SU-DHL-6 (cell line): Measurements from ENCODE around the gene CDH13.

Experiments
- H2AFZ ChIP-seq: fragments of 200-600 bp; sonication (generic); 2 replicates; pipeline ENCODE4 v1.6.1; 2014; ENCODE audit warnings: low read depth, mild to moderate bottlenecking, moderate library complexity, mixed read lengths, antibody characterized with exemption, low read length; ENCODE audit not compliant: severe bottlenecking
- H3F3A ChIP-seq: fragments of 200-600 bp; shearing (Covaris generic); 2 replicates; pipeline ENCODE4 v1.6.0; 2016; ENCODE audit warnings: antibody characterized with exemption, mild to moderate bottlenecking; ENCODE audit not compliant: insufficient read depth
- H3K27ac ChIP-seq: fragments of 200-600 bp; sonication (generic); 2 replicates; pipeline ENCODE4 v1.5.1; 2016; ENCODE audit warnings: low read depth, mild to moderate bottlenecking, low read length, moderate library complexity, mixed read lengths
- H3K27me3 ChIP-seq: fragments of 200-600 bp; sonication (generic), shearing (Covaris generic); 2 replicates; pipeline ENCODE4 v1.6.0; 2014; ENCODE audit warnings: mild to moderate bottlenecking, low read length
- H3K36me3 ChIP-seq: fragments of 200-600 bp; sonication (generic); 2 replicates; pipeline ENCODE4 v1.6.1; 2014; ENCODE audit warnings: mild to moderate bottlenecking, low read length, mixed read lengths
- H3K4me2 ChIP-seq: fragments of 300-600, 200-600 bp; shearing (Covaris generic), sonication (generic); 2 replicates; pipeline ENCODE4 v1.6.0; 2014; ENCODE audit warnings: low read length, low read depth, mild to moderate bottlenecking; ENCODE audit not compliant: poor library complexity, severe bottlenecking
- H3K4me3 ChIP-seq: fragments of 200-600 bp; sonication (generic); 2 replicates; pipeline ENCODE4 v1.5.1; 2014; ENCODE audit warnings: antibody characterized with exemption, low read length, mild to moderate bottlenecking, mixed read lengths; ENCODE audit not compliant: insufficient read depth, poor library complexity, severe bottlenecking
- H3K79me2 ChIP-seq: fragments of 200-600 bp; sonication (generic); 2 replicates; pipeline ENCODE4 v1.6.1; 2014; ENCODE audit warnings: mild to moderate bottlenecking, low read length, moderate library complexity; ENCODE audit not compliant: insufficient read depth
- H3K9ac ChIP-seq: fragments of 200-600 bp; sonication (generic); 2 replicates; pipeline ENCODE4 v1.7.0; 2014; ENCODE audit warnings: mild to moderate bottlenecking, low read length
- H3K9me2 ChIP-seq: fragments of 200-600 bp; sonication (generic); replicated peaks from 2 replicates; pipeline ENCODE4 v1.6.1; 2014; ENCODE audit warnings: low read length; ENCODE audit not compliant: insufficient read depth
- H3K9me3 ChIP-seq: fragments of 200-600 bp; sonication (generic); 2 replicates; pipeline ENCODE4 v1.6.1; 2014; ENCODE audit warnings: low read length, mixed read lengths; ENCODE audit not compliant: insufficient read depth
- H4K20me1 ChIP-seq: fragments of 200-600 bp; sonication (generic); 2 replicates; pipeline ENCODE4 v1.6.1; 2014; ENCODE audit warnings: low read depth, mild to moderate bottlenecking, antibody characterized with exemption, low read length, moderate library complexity, mixed read lengths
- EZH2phosphoT487 ChIP-seq: fragments of 200-600 bp; sonication (generic), shearing (Covaris generic); conservative IDR thresholded peaks from 2 replicates; pipeline ENCODE4 v1.6.1; 2018; ENCODE audit warnings: mild to moderate bottlenecking, antibody characterized with exemption, low read length, moderate library complexity, mixed read lengths
- TF ChIP-seq, protein P1 (sequence below): fragments of 200-600 bp; sonication (generic); IDR thresholded peaks from one replicate; pipeline ENCODE4 v1.5.1; 2017; ENCODE audit warnings: antibody characterized with exemption, mild to moderate bottlenecking, low read length, moderate library complexity; ENCODE audit not compliant: insufficient read depth, poor library complexity, severe bottlenecking

Gene CDH13

DNA sequence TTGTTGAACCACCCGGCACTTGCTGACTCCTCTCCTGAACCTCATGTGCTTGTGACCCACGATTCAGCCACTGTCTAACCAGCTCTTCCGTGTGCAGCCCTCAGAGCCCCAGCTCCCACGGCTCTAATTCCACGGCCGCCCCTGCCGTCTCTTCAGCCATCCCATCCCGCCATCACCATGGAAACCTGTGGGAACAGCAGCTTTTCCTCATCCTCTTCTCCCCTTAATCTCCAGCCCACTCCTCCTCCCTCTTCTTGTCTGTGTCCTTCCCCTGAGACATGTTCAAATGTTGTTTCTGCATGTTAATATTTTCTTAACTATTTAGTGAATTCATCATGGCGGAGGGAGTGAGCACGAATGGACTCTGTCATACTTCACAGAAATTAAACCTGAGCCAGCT is 285.2 kb downstream of the CDH13 start:
- H3K4me2 ChIP-seq: no peak overlapping the region
- no peaks in the 10 kb centered on the region for H3K9me2 ChIP-seq
- H3K4me3 ChIP-seq: no peak overlapping the region
- no peaks in the 10 kb centered on the region for H3K79me2 ChIP-seq
- no peaks in the 10 kb centered on the region for H4K20me1 ChIP-seq
- no peaks in the 10 kb centered on the region for H3F3A ChIP-seq
- no peaks in the 10 kb centered on the region for H3K27me3 ChIP-seq
- TF ChIP-seq EZH2phosphoT487: no peak
- H3K9ac ChIP-seq: no peak overlapping the region
- no peak overlapping the region for H2AFZ ChIP-seq
- no peak overlapping the region for H3K27ac ChIP-seq
- H3K36me3 ChIP-seq: no peaks in the 10 kb centered on the region
- no peaks in the 10 kb centered on the region for H3K9me3 ChIP-seq

DNA sequence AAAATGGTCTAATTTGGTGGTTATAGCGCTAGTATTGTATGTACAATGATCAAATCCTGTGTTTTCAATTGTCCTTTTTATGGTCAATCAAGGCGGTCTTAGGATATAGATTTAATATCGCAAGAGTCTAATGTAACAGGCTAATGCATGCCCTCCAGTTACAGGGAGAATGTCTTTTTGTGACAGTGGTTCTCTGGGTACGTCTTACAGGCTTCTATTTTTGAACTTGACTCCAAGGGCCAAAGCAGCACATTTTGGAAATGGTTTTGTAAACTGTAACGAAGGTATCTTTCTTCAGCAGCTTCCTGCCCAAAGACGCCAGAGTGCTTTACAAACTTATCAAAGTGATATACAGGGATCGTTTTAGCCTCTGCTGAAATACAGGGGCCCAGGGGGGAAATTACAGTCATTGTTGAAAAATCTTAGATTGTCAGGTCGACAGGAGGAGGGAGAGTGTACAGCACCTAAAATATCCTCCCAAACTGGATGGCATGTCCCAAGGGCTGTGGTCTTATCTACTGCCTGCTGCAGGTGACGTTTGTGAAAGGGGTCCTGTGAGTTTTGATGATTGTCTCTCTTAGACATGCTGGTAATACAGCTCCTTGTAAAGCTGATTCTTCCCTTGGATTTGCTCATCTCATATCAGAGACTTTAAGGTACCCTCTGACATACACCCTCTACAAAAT is 288.5 kb downstream of the CDH13 start:
- Histone ChIP-seq H3K4me3 (no peak overlapping the region), H2AFZ (no peak overlapping the region), H3K9me3 (no peaks in the 10 kb centered on the region), H3K4me2 (no peak overlapping the region), H4K20me1 (no peaks in the 10 kb centered on the region), H3K79me2 (no peaks in the 10 kb centered on the region), H3K27ac (no peak overlapping the region), H3K9ac (no peak overlapping the region), H3K9me2 (no peaks in the 10 kb centered on the region), H3K27me3 (no peaks in the 10 kb centered on the region), H3F3A (no peaks in the 10 kb centered on the region), H3K36me3 (no peaks in the 10 kb centered on the region)
- TF ChIP-seq EZH2phosphoT487: no peak
- TF ChIP-seq, protein P1, sequence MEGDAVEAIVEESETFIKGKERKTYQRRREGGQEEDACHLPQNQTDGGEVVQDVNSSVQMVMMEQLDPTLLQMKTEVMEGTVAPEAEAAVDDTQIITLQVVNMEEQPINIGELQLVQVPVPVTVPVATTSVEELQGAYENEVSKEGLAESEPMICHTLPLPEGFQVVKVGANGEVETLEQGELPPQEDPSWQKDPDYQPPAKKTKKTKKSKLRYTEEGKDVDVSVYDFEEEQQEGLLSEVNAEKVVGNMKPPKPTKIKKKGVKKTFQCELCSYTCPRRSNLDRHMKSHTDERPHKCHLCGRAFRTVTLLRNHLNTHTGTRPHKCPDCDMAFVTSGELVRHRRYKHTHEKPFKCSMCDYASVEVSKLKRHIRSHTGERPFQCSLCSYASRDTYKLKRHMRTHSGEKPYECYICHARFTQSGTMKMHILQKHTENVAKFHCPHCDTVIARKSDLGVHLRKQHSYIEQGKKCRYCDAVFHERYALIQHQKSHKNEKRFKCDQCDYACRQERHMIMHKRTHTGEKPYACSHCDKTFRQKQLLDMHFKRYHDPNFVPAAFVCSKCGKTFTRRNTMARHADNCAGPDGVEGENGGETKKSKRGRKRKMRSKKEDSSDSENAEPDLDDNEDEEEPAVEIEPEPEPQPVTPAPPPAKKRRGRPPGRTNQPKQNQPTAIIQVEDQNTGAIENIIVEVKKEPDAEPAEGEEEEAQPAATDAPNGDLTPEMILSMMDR: no peak

DNA sequence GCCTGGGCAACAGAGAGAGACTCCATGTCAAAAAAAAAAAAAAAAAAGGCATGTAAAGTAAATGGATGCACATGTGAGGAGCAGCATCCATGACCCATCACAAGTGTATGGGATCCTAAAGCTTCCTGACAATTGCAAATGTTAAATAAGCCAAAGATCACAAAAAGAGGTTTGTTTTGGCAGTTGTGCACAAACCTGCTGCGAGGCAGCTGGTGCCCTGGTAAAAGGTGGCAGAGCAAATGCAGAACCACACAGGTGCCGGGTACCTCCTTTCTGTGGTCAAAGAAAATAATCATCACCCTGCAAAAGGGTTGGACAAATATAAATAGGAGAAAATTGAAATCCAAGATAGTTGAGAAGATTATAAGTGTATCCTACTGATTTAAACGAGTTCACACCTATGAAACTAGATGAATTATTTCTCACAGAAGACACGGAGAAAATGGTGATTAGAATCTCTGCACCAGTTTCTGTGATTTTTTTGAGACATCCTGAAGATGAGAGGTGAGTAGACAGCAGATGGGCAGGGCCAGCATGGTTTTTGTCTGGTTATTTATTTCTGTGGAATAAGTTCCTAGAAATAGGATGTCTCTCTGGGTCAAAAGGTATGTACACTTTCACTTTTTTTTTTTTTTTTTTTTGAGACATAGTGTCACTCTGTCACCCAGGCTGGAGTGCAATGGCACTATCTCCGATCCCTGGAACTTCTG is 291.3 kb downstream of the CDH13 start:
- TF ChIP-seq EZH2phosphoT487: no peak
- TF ChIP-seq, protein P1: no peak
- H3K9ac ChIP-seq: no peak overlapping the region
- H3K79me2 ChIP-seq: no peaks in the 10 kb centered on the region
- no peaks in the 10 kb centered on the region for H4K20me1 ChIP-seq
- H3K9me3 ChIP-seq: no peaks in the 10 kb centered on the region
- H3K36me3 ChIP-seq: no peaks in the 10 kb centered on the region
- no peaks in the 10 kb centered on the region for H3K9me2 ChIP-seq
- no peaks in the 10 kb centered on the region for H3K27me3 ChIP-seq
- no peak overlapping the region for H2AFZ ChIP-seq
- H3K4me2 ChIP-seq: no peak overlapping the region
- no peak overlapping the region for H3K4me3 ChIP-seq
- H3K27ac ChIP-seq: no peak overlapping the region
- no peaks in the 10 kb centered on the region for H3F3A ChIP-seq
